Measurements from ENCODE around the gene NFYC.

GRCh38 chr1:40784141-40784770 is 92.8 kb downstream of the NFYC start:
- TF ChIP-seq, protein P1, sequence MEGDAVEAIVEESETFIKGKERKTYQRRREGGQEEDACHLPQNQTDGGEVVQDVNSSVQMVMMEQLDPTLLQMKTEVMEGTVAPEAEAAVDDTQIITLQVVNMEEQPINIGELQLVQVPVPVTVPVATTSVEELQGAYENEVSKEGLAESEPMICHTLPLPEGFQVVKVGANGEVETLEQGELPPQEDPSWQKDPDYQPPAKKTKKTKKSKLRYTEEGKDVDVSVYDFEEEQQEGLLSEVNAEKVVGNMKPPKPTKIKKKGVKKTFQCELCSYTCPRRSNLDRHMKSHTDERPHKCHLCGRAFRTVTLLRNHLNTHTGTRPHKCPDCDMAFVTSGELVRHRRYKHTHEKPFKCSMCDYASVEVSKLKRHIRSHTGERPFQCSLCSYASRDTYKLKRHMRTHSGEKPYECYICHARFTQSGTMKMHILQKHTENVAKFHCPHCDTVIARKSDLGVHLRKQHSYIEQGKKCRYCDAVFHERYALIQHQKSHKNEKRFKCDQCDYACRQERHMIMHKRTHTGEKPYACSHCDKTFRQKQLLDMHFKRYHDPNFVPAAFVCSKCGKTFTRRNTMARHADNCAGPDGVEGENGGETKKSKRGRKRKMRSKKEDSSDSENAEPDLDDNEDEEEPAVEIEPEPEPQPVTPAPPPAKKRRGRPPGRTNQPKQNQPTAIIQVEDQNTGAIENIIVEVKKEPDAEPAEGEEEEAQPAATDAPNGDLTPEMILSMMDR (IDR thresholded peaks at IDR 0.05), result no peak
- TF ChIP-seq EZH2phosphoT487 (IDR thresholded peaks at IDR 0.05) (peak; percentile 36), EZH2 (IDR thresholded peaks at IDR 0.05) (peak; percentile 65)
